GM15510 (cell line): ENCODE results near the gene CHIC2.

Experiments
- POLR2A ChIP-seq: IDR thresholded peaks from 3 replicates; pipeline ENCODE4 v1.6.1; 2011; ENCODE audit warnings: borderline replicate concordance; ENCODE audit not compliant: insufficient read length; ENCODE audit errors: extremely low read depth

CHIC2 gene

GRCh38 chr4:54001668-54002365 lies 62.6 kb downstream of the CHIC2 start:
- no peak for TF ChIP-seq POLR2A

- TF ChIP-seq POLR2A, result no peak
Measured at GRCh38 chr4:53997898-53998297, 66.5 kb downstream of the CHIC2 start.

GRCh38 chr4:53994382-53995102 lies 69.9 kb downstream of the CHIC2 start:
- no peak for TF ChIP-seq POLR2A

DNA sequence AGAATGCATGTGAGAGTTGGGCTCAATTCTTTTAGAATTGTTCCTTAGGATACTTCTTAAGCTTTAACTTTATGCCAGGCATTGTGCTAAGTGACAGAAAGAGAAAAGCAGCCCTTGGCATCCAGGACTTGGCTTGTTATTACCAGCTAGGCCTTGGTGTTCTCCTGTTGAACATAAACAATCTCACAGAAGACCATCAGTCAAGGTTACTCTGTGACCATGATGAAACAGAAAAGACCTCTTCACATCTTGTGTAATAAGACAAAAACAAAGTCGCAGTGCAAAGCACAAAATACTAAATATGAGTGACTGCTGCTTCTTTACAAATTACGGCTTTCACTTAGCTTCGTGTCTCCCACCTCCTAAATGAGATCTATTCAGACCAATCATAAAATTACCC lies 71.6 kb downstream of the CHIC2 start:
- no peak for TF ChIP-seq POLR2A

DNA sequence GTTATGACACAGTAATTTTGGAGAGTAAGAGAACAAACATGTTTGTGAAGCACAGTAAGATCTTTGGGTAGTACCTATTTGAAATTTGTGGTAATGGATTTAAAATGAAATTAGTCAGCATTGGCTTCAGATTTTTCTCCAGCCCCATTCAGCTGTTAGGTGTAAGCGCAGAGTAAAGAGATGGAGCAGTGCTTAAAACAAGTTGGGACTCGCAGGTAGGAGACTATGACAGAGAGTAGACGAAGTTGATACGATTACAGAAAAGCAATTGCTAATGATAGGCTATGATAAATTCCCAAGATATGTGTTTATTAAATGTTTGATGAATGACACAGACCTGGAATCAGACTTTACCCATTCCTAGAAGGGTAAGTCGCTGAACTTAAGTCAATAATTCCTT lies 72.6 kb downstream of the CHIC2 start:
- TF ChIP-seq POLR2A, result no peak

DNA sequence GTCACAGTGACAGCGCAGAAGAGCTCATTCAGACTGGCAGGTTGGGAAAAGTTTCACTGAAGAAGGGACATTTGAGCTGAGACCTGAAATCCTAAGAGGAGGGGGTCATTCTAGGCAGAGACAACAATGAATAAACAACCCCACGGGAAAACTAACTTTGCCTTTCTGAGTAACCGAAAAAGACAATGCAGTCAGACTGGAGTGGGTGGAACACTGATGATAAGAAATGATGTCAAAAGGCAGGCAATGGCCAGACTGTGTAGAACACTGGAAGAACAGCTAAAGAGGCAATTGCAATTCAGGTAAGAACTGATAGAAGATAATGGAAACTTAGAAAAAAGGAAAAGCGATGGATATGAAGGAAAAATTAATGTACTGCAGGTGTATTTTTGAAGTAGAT lies 73.8 kb downstream of the CHIC2 start:
- no peak for TF ChIP-seq POLR2A

DNA sequence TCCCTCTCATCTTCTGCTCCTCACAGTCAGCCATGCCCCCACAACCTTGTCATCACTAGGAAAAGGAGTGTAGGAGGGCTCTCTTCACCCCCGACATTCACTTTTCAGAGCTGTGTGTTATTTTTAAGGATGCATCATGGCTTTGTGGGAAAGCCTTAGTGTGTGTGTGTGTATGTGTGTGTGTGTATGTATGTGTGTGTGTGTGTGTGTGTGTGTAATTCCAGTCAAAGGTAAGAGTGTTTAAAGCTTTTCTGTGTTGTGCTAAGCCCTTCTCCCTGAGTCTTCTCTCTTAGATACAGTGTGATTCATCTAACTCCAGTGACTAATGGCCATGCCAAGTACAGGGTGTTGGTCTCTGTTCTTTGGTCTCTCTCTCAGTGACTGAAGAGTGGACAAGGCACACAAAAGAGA lies 76.6 kb downstream of the CHIC2 start:
- TF ChIP-seq POLR2A, result no peak

DNA sequence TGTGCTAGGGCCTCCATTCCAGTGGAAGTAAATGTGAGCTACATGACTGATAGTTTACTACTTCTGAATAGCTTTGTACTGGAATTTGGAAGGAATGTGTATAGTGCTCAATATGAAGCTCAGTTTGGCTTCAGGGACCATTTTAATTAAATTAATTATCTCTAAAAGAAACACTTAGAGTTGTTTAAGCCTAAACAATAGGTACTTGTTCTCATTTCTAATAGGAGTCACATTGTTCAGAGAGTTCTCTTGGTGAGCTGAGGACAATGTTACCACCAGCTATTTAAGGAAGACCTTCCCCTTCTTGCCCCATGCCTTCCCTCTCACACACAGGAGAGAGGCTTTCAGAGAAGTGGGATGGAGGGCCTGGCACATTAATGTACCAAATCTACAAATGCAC lies 78.3 kb downstream of the CHIC2 start:
- no peak for TF ChIP-seq POLR2A

DNA sequence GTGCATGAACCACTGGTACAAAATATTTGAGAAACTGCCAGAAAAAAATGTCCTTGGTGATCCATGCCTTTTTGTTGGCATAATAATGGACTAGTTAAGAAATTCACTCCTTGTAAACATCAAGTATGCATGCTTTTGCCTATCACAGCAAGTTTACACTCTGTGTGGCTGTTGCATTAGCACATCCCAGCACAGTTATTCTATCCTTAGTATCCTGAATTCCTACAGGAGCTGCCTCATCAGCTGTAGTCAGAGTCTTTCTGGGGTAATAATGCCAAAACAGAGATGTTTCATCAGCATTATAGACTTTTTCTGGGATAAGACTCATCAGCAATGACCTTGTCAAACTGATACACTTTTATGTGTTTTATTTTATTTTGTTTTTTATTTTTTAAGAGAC lies 82.8 kb downstream of the CHIC2 start:
- TF ChIP-seq POLR2A, result no peak

GRCh38 chr4:53981066-53981465 lies 83.3 kb downstream of the CHIC2 start:
- TF ChIP-seq POLR2A, result no peak

GRCh38 chr4:53974561-53974960 lies 89.8 kb downstream of the CHIC2 start:
- no peak for TF ChIP-seq POLR2A

DNA sequence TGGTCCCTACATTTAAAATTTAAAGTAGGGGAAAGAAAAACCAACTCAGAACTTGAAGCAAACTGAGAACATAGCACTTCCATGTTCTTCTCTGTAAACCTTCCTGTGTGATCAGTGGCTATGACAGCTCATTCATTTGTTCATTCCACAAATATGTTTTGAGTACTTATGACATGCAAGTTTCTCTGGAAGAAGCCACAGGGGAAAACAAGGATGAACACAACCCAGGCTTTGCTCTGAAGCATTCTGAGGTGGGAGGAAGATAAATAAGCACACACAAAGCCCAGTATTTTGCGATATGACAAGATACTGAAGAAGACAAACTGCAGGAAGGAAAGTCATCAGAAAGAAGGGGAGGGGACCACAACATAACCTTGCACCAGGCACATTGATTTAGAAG lies 96.4 kb downstream of the CHIC2 start:
- TF ChIP-seq POLR2A, result no peak

DNA sequence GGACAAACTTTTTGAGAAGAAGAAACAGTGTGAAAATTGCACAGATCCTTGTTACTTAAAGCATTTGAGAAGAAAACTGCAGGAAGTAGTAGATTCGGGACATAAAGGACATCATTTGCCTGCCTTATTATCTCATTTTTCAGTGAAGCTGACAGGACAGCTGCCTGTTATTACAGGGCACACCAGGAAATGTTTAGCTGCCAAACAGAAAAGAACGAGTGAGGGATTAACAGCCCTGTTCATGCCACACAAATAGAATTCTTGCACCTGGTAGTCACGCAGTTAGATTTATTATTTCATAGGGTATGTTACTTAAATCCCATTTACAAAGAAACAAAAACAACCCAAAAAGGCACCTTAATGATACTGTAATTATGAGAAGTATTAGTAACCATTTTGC lies 100.6 kb downstream of the CHIC2 start:
- no peak for TF ChIP-seq POLR2A

DNA sequence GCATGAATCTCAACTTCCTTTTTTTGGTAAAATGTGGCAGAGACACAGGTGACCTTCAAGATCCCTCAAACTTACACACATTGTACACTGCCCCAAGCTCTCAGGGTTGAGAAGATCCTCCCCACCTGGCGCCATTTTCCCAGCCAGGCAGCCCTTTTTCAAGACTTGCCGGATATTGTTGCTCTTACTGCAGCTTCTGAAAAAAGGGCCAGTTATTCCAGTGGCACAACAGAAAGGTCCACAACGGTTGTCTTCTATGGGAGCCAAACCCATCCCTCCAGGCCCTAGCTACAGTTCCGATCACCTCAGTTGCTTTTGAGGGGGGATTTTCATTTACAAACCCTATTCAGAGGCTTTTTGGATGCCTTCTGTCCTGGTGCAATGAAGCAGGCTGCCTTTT lies 101.1 kb downstream of the CHIC2 start:
- TF ChIP-seq POLR2A, result no peak

DNA sequence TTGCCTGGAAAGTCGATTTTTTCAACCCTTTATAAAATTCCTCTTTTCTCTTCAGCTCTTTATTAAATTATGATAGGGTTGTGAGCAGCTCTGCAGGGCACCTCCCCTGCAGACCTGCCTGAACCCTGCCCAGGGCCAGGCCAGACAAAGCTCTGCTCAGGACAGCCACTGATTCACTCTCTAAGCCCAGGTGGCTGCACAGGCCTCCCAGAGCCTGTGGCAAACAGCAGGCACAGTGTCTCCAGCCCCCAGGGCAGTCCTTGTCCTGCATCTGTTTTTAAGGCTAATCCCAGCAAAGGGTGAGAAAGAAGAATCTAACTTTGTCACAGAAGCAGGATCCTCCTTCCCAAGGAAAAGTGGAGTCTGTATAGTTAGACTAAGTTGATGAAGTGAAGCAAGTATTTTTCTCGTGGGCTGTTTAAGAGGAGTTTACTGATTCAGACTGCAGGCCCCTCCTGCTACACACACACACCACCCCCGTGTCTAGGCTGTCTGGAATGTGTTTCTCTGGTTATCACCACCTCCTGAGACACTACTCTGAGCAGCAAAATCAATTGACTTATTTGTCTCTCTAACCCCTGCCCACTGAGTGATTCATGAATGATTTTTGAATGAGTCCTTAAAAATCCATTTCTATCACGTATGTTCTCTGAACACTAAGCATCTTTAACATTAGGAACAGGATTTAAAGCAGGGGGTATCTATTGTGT lies 101.7 kb downstream of the CHIC2 start:
- TF ChIP-seq POLR2A, result no peak

DNA sequence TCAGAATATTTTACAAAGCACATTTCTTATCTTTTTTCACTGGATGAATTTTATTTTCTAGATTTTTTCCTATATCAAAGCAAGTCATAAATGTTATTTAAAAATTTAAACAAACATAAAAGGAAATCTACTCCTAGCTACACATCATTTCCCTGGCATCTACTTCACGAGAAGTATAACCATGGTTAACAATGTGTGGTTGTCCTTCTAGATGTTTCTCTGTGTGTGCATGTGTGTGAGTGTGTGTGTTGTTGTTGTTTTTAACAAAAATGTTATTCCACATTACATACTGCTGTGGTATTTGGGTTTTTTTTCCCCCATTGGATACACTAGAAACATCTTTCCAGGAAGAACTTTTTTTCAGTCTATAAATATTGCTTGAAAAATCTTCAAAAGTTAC lies 103.1 kb downstream of the CHIC2 start:
- TF ChIP-seq POLR2A, result no peak
